Neural progenitor cell (in vitro differentiated cells): Measurements from ENCODE around the gene CDC42BPA. TPM values are rescaled to one million over a fixed set of nuclear protein-coding genes. Genes with fewer than 3 reads are reported as not detected.

Experiments
- DNase-seq: peaks from one replicate; pipeline ENCODE4 v3.0.0-alpha.2; 2016; ENCODE audit warnings: low spot score
- H2AFZ ChIP-seq: fragments of 200-600 bp; sonication (generic); replicated peaks from 2 replicates; pipeline ENCODE4 v1.6.1; 2016; ENCODE audit warnings: antibody characterized with exemption
- H3F3A ChIP-seq: fragments of 200-600 bp; sonication (generic); 2 replicates; pipeline ENCODE4 v1.6.1; 2016; ENCODE audit warnings: antibody characterized with exemption, low read depth
- H3K27ac ChIP-seq: fragments of 200-600 bp; sonication (generic); 2 replicates; pipeline ENCODE4 v1.5.1; 2016; ENCODE audit warnings: mild to moderate bottlenecking
- H3K27me3 ChIP-seq: fragments of 200-600 bp; sonication (generic); 2 replicates; pipeline ENCODE4 v1.6.1; 2016; ENCODE audit warnings: mild to moderate bottlenecking, moderate library complexity
- H3K36me3 ChIP-seq: fragments of 200-600 bp; sonication (generic); 2 replicates; pipeline ENCODE4 v1.5.1; 2016
- H3K4me1 ChIP-seq: fragments of 200-600 bp; sonication (generic); 2 replicates; pipeline ENCODE4 v1.6.1; 2016; ENCODE audit warnings: mixed run types
- H3K4me2 ChIP-seq: fragments of 200-600 bp; sonication (generic); 2 replicates; pipeline ENCODE4 v1.6.1; 2016
- H3K4me3 ChIP-seq: fragments of 200-600 bp; sonication (generic); 2 replicates; pipeline ENCODE4 v1.5.1; 2016
- H3K79me2 ChIP-seq: fragments of 200-600 bp; sonication (generic); 2 replicates; pipeline ENCODE4 v1.6.1; 2016; ENCODE audit warnings: low read depth
- H3K9ac ChIP-seq: fragments of 200-600 bp; sonication (generic); 2 replicates; pipeline ENCODE4 v1.6.1; 2016
- H3K9me3 ChIP-seq: fragments of 200-600 bp; sonication (generic); 2 replicates; pipeline ENCODE4 v1.5.1; 2016; ENCODE audit warnings: low read depth
- H4K20me1 ChIP-seq: fragments of 200-600 bp; sonication (generic); 2 replicates; pipeline ENCODE4 v1.6.1; 2016; ENCODE audit warnings: low read depth
- H3K27ac Mint-ChIP-seq: 3 replicates; pipeline ENCODE4 v1.8.0; 2021; ENCODE audit warnings: mixed read lengths
- H3K27me3 Mint-ChIP-seq: 2 replicates; pipeline ENCODE4 v1.8.0; 2022; ENCODE audit warnings: low read depth, mild to moderate bottlenecking, inconsistent platforms, moderate library complexity, mixed read lengths; ENCODE audit not compliant: insufficient read depth
- H3K36me3 Mint-ChIP-seq: 3 replicates; pipeline ENCODE4 v1.8.0; 2021; ENCODE audit warnings: mixed read lengths
- H3K4me1 Mint-ChIP-seq: 3 replicates; pipeline ENCODE4 v1.8.0; 2021; ENCODE audit warnings: mixed read lengths
- H3K4me3 Mint-ChIP-seq: 3 replicates; pipeline ENCODE4 v1.8.0; 2021; ENCODE audit warnings: mild to moderate bottlenecking, moderate library complexity, mixed read lengths
- H3K9me3 Mint-ChIP-seq: 3 replicates; pipeline ENCODE4 v1.8.0; 2020; ENCODE audit warnings: mixed read lengths
- EZH2 ChIP-seq: fragments of 200-600 bp; sonication (generic); IDR thresholded peaks from 2 replicates; pipeline ENCODE4 v1.6.1; 2017; ENCODE audit warnings: antibody characterized with exemption, mild to moderate bottlenecking, moderate library complexity
- EZH2phosphoT487 ChIP-seq: fragments of 200-600 bp; sonication (generic); IDR thresholded peaks from 2 replicates; pipeline ENCODE4 v1.6.1; 2017; ENCODE audit warnings: antibody characterized with exemption
- total RNA-seq: library from RNA; depleted of rRNA; stranded (reverse); fragments of >200 nt; gene quantifications from 2 replicates; pipeline ENCODE4 v1.2.3, GENCODE V29; 2015; ENCODE audit warnings: low replicate concordance
- TF ChIP-seq, protein P1 (sequence below): fragments of 200-600 bp; sonication (generic); IDR thresholded peaks from 2 replicates; pipeline ENCODE4 v1.5.1; 2017; ENCODE audit warnings: antibody characterized with exemption, mild to moderate bottlenecking

The CDC42BPA gene
- total RNA-seq, 1 donor from 2014 or later: 54.7 TPM

- H3K27ac ChIP-seq: no peak overlapping the region
- H3K36me3 Mint-ChIP-seq: peaks cover 16% of the 10 kb centered on the region
- H3K9ac ChIP-seq: no peak overlapping the region
- no peak overlapping the region for H3K27ac Mint-ChIP-seq
- TF ChIP-seq EZH2 (no peak), EZH2phosphoT487 (no peak)
- TF ChIP-seq, protein P1, sequence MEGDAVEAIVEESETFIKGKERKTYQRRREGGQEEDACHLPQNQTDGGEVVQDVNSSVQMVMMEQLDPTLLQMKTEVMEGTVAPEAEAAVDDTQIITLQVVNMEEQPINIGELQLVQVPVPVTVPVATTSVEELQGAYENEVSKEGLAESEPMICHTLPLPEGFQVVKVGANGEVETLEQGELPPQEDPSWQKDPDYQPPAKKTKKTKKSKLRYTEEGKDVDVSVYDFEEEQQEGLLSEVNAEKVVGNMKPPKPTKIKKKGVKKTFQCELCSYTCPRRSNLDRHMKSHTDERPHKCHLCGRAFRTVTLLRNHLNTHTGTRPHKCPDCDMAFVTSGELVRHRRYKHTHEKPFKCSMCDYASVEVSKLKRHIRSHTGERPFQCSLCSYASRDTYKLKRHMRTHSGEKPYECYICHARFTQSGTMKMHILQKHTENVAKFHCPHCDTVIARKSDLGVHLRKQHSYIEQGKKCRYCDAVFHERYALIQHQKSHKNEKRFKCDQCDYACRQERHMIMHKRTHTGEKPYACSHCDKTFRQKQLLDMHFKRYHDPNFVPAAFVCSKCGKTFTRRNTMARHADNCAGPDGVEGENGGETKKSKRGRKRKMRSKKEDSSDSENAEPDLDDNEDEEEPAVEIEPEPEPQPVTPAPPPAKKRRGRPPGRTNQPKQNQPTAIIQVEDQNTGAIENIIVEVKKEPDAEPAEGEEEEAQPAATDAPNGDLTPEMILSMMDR: no peak
- H3K27me3 Mint-ChIP-seq: no peaks in the 10 kb centered on the region
- H3K79me2 ChIP-seq: peaks cover 93% of the 10 kb centered on the region
- peaks cover 10% of the 10 kb centered on the region for H4K20me1 ChIP-seq
- H3K4me2 ChIP-seq: no peak overlapping the region
- no peak for DNase-seq
- H3K36me3 ChIP-seq: no peaks in the 10 kb centered on the region
- H3K9me3 ChIP-seq: no peaks in the 10 kb centered on the region
- H3F3A ChIP-seq: no peaks in the 10 kb centered on the region
- no peak overlapping the region for H2AFZ ChIP-seq
- H3K4me1 Mint-ChIP-seq: peaks cover 5% of the 10 kb centered on the region
- no peaks in the 10 kb centered on the region for H3K4me1 ChIP-seq
- H3K4me3 Mint-ChIP-seq: no peak overlapping the region
- H3K27me3 ChIP-seq: no peaks in the 10 kb centered on the region
- peaks cover 9% of the 10 kb centered on the region for H3K9me3 Mint-ChIP-seq
- no peak overlapping the region for H3K4me3 ChIP-seq
These were observed 13.6 kb downstream of the CDC42BPA start for GRCh38 chr1:227304665-227305064.

DNA sequence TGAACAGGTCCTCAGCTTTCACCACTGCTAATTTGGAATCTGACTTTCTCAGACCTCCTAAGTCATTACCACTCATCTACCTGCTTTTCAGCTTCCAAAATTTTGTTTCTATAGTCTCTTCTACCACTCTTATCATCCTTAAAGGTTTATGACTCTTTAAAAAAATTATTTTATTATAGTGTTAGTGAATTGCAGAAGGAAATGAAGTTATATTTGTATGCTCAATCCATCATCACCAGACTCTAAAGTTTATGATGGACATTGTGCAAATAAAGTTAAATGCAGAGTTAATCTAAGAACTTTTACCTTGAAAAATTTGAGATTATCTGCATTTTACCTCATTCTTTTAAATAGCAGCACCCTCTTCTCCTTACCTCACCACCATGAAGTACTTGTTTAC lies 14.6 kb downstream of the CDC42BPA start:
- Histone ChIP-seq H3K9ac (no peak overlapping the region), H3K4me2 (no peak overlapping the region), H3K9me3 (no peaks in the 10 kb centered on the region), H3K79me2 (peaks cover 93% of the 10 kb centered on the region), H3K27ac (no peak overlapping the region), H2AFZ (no peak overlapping the region), H3K27me3 (no peaks in the 10 kb centered on the region), H4K20me1 (peaks cover 8% of the 10 kb centered on the region), H3F3A (no peaks in the 10 kb centered on the region), H3K4me1 (no peaks in the 10 kb centered on the region), H3K36me3 (no peaks in the 10 kb centered on the region), H3K4me3 (no peak overlapping the region)
- peaks cover 16% of the 10 kb centered on the region for H3K36me3 Mint-ChIP-seq
- peaks cover 3% of the 10 kb centered on the region for H3K4me1 Mint-ChIP-seq
- H3K9me3 Mint-ChIP-seq: peaks cover 6% of the 10 kb centered on the region
- no peaks in the 10 kb centered on the region for H3K27me3 Mint-ChIP-seq
- DNase-seq: no peak
- H3K4me3 Mint-ChIP-seq: no peak overlapping the region
- no peak overlapping the region for H3K27ac Mint-ChIP-seq
- TF ChIP-seq EZH2phosphoT487: no peak
- no peak for TF ChIP-seq EZH2
- TF ChIP-seq, protein P1: no peak

DNA sequence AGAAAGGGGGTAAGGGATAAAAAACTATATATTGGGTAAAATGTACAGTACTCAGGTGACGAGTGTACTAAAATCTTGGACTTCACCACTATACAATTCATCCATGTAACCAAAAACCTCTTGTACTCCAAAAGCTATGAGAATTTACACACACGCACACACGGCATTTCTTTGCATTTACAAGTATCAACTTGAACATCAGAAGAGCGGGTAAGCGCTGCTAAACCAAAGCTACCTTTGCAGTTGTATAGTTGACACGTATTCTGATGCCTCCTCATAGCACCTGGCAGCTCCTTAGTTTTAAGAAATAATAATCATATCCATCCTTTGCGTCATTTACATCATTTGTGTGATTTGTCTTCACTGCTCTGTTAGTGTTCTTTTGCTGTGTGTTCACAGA lies 17.6 kb downstream of the CDC42BPA start:
- Mint-ChIP-seq H3K27me3 (peaks cover 2% of the 10 kb centered on the region), H3K4me3 (no peak overlapping the region), H3K4me1 (peaks cover 3% of the 10 kb centered on the region), H3K27ac (no peak overlapping the region), H3K9me3 (peaks cover 9% of the 10 kb centered on the region), H3K36me3 (peaks cover 16% of the 10 kb centered on the region)
- no peak overlapping the region for H2AFZ ChIP-seq
- H3K79me2 ChIP-seq: peaks cover 94% of the 10 kb centered on the region
- H3K9me3 ChIP-seq: no peaks in the 10 kb centered on the region
- no peak for DNase-seq
- no peak overlapping the region for H3K4me2 ChIP-seq
- no peak overlapping the region for H3K4me3 ChIP-seq
- no peaks in the 10 kb centered on the region for H3F3A ChIP-seq
- no peaks in the 10 kb centered on the region for H3K27me3 ChIP-seq
- no peaks in the 10 kb centered on the region for H3K4me1 ChIP-seq
- no peak overlapping the region for H3K27ac ChIP-seq
- H3K36me3 ChIP-seq: no peaks in the 10 kb centered on the region
- no peak overlapping the region for H3K9ac ChIP-seq
- TF ChIP-seq, protein P1: no peak
- no peak for TF ChIP-seq EZH2phosphoT487
- TF ChIP-seq EZH2: no peak
- H4K20me1 ChIP-seq: no peaks in the 10 kb centered on the region
